GM12874 (cell line): ENCODE measurements around the gene EXOC2.

ENCODE experiments used
- CTCF ChIP-seq: IDR thresholded peaks from 2 replicates; pipeline ENCODE4 v1.5.1; 2011; ENCODE audit warnings: low read depth, mild to moderate bottlenecking, control low read depth, low read length, moderate library complexity; ENCODE audit not compliant: insufficient read depth

The EXOC2 gene

GRCh38 chr6:620950-621349, 72.0 kb downstream of the EXOC2 start:
- no peak for TF ChIP-seq CTCF

- no peak for TF ChIP-seq CTCF
Measured at GRCh38 chr6:620166-620565, 72.8 kb downstream of the EXOC2 start.

DNA sequence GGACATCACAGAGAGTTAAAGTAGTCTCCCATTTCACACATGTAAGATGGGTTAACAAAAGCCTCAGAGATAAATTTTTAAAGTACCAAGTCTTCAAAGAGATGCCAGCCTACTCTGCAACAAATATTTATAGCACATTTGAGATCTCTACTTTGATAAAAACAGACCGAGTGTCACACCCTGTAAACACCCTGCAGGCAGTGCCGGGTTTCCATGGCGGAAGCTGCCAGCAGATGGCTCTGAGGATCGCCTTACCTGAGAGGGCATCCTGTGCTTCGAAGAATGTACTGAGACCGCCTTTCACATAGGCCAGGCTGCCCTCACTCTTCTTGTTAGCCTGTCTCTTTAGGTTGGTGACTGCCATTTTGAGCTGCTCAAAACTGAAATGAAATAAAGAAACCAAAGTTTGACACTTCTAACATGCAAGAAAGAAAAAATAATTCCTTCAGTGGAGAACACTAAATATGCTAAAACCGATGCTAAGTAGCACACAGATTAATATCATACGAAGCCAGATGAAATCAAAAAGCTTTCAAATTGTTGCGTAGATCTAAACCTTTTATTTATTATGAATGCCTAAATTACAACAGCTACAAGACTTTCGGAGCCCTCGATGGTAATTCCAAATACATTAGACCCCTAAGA, 75.4 kb downstream of the EXOC2 start:
- no peak for TF ChIP-seq CTCF

DNA sequence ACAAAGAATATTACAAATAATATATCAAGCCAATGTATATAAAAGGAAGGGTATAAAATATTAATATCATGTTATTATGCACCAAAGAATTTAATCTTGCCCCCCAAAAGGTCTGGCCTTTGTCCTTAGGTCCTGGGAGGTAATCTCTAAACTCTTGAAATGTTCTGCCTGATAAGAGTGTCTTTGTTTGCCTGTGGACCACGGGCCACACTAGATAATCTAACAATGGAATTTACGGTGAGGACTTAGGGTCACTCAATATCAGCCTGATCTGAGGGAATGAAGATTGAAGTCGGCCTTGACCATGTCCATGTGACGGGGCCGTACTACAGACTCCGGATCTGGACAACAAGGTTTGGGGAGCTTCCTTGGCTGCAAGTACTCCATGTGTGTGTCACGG, 79.0 kb downstream of the EXOC2 start:
- no peak for TF ChIP-seq CTCF

DNA sequence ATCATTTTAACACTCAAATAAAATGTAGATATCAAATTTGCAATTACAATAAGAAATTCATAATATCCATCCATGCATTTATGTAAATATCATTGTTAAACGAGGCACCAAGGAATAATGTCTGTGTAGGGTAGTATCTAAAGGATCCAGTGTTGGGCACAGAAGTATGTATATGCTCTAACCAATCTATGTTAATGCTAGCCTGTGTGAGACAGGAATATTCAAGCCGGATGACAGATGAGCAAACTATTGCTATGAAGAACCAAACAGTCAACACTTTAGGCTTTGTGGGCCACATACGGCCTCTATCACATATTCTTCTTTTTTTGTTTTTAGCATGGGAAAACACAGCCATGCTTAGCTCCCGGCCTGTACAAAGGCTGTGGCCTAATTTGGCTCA, 81.0 kb downstream of the EXOC2 start:
- TF ChIP-seq CTCF: no peak

GRCh38 chr6:610882-611281, 82.1 kb downstream of the EXOC2 start:
- TF ChIP-seq CTCF: no peak

- TF ChIP-seq CTCF: no peak
Measured at GRCh38 chr6:609905-610304, 83.0 kb downstream of the EXOC2 start.
